Endometrial microvascular endothelial cells (primary cell): ENCODE data around the gene DNAH10. TPM values are rescaled to one million over a fixed set of nuclear protein-coding genes. Genes with fewer than 3 reads are reported as not detected.

Experiments
- in situ Hi-C: cut with HindIII; loops from 2 replicates; pipeline ENCODE4 v1.10.0; 2017; ENCODE audit warnings: low sequenced_read_pairs, low pct_unique_long_range_greater_than_20kb; ENCODE audit errors: inconsistent ontology term
- total RNA-seq: library from RNA; depleted of rRNA; stranded (reverse); fragments of >200 nt; gene quantifications from one replicate; pipeline ENCODE4 v1.2.3, GENCODE V29; 2015; ENCODE audit errors: inconsistent ontology term

Gene DNAH10
- total RNA-seq, 1 donor from 2014 or later: 0.09 TPM

GRCh38 chr12:123912415-123913380 lies 150.6 kb downstream of the DNAH10 start:
- in situ Hi-C loops: no loop called here

GRCh38 chr12:123914726-123915333 lies 152.7 kb downstream of the DNAH10 start:
- in situ Hi-C loops: no loop called here

- in situ Hi-C loops: no loop called here
Observed at GRCh38 chr12:123916729-123917128, 154.6 kb downstream of the DNAH10 start.

- in situ Hi-C loops: no loop called here
Observed at GRCh38 chr12:123917337-123917850, 155.3 kb downstream of the DNAH10 start.

- in situ Hi-C loops: no loop called here
Observed at GRCh38 chr12:123919980-123920360, 157.9 kb downstream of the DNAH10 start.

GRCh38 chr12:123923038-123923437 lies 160.9 kb downstream of the DNAH10 start:
- in situ Hi-C loops: no loop called here

- in situ Hi-C loops: no loop called here
Observed at GRCh38 chr12:123923927-123924326, 161.8 kb downstream of the DNAH10 start.

- in situ Hi-C loops: no loop called here
Observed at GRCh38 chr12:123924539-123924938, 162.4 kb downstream of the DNAH10 start.

GRCh38 chr12:123928274-123928865 lies 166.3 kb downstream of the DNAH10 start:
- in situ Hi-C loops: no loop called here

- in situ Hi-C loops: no loop called here
Observed at GRCh38 chr12:123928897-123929296, 166.8 kb downstream of the DNAH10 start.

GRCh38 chr12:123929946-123930583 lies 168.0 kb downstream of the DNAH10 start:
- in situ Hi-C loops: no loop called here

GRCh38 chr12:123931686-123932321 lies 169.7 kb downstream of the DNAH10 start:
- in situ Hi-C loops: no loop called here

GRCh38 chr12:123933214-123933613 lies 171.1 kb downstream of the DNAH10 start:
- in situ Hi-C loops: no loop called here

GRCh38 chr12:123934016-123934620 lies 172.0 kb downstream of the DNAH10 start:
- in situ Hi-C loops: no loop called here

GRCh38 chr12:123934829-123935228 lies 172.7 kb downstream of the DNAH10 start:
- in situ Hi-C loops: no loop called here

GRCh38 chr12:123935956-123936355 lies 173.9 kb downstream of the DNAH10 start:
- in situ Hi-C loops: no loop called here

GRCh38 chr12:123936471-123936870 lies 174.4 kb downstream of the DNAH10 start:
- in situ Hi-C loops: no loop called here

- in situ Hi-C loops: no loop called here
Observed at GRCh38 chr12:123936956-123937706, 175.0 kb downstream of the DNAH10 start.
